CD14-positive monocyte (primary cell): ENCODE measurements around the gene DDX5. TPM values are rescaled to one million over a fixed set of nuclear protein-coding genes. Genes with fewer than 3 reads are reported as not detected.

Source experiments
- DNase-seq, 3 donors: peaks; one replicate each; pipeline ENCODE4 v3.0.0-alpha.2; 2011 to 2022
- H2AFZ ChIP-seq: 2 replicates; pipeline ENCODE4 v1.6.0; 2012; ENCODE audit warnings: mild to moderate bottlenecking, low read depth, low read length, inconsistent platforms; ENCODE audit not compliant: insufficient read depth, poor library complexity, severe bottlenecking
- H3K27ac ChIP-seq, 2 donors: 1 replicate in 1 of 2; 2 replicates in 1 of 2; pipeline ENCODE4 v1.5.1; 2012 to 2013; ENCODE audit warnings: low read length in 2 of 2, control low read depth in 1 of 2, inconsistent platforms in 1 of 2, low read depth in 1 of 2, mild to moderate bottlenecking in 1 of 2
- H3K27me3 ChIP-seq, 2 donors: one replicate each; pipeline versions ENCODE4 v1.6.0 to v1.6.1; 2011 to 2013; ENCODE audit warnings: low read length in 2 of 2; ENCODE audit not compliant: control insufficient read depth in 2 of 2, insufficient read depth in 2 of 2
- H3K36me3 ChIP-seq, 2 donors: replicated peaks in 1 of 2; 1 replicate in 1 of 2; 2 replicates in 1 of 2; pipeline versions ENCODE4 v1.5.1 to v1.6.1; 2012 to 2013; ENCODE audit warnings: low read length in 2 of 2, control low read depth in 1 of 2, inconsistent platforms in 1 of 2, mild to moderate bottlenecking in 1 of 2; ENCODE audit not compliant: insufficient read depth in 2 of 2, control insufficient read depth in 1 of 2
- H3K4me1 ChIP-seq, 2 donors: 1 replicate in 1 of 2; 2 replicates in 1 of 2; pipeline versions ENCODE4 v1.5.1 to v1.6.1; 2012 to 2013; ENCODE audit warnings: low read length in 2 of 2, control low read depth in 1 of 2, inconsistent platforms in 1 of 2, mild to moderate bottlenecking in 1 of 2, moderate library complexity in 1 of 2; ENCODE audit not compliant: insufficient read depth in 2 of 2, control insufficient read depth in 1 of 2
- H3K4me2 ChIP-seq: replicated peaks from 2 replicates; pipeline ENCODE3; 2012; ENCODE audit warnings: low read length, moderate library complexity, mild to moderate bottlenecking; ENCODE audit not compliant: poor library complexity, severe bottlenecking; ENCODE audit errors: extremely low read depth
- H3K4me3 ChIP-seq, 3 experiments: fragments of 200-600 bp in 1 of 3; sonication (generic) in 1 of 3; replicated peaks in 1 of 3; 1 replicate in 2 of 3; 2 replicates in 1 of 3; pipeline ENCODE4 v1.5.1; 2011 to 2013; ENCODE audit warnings: low read length in 3 of 3, mild to moderate bottlenecking in 3 of 3, control low read depth in 2 of 3, low read depth in 2 of 3, inconsistent platforms in 1 of 3, moderate library complexity in 1 of 3
- H3K79me2 ChIP-seq: 2 replicates; pipeline ENCODE4 v1.6.0; 2012; ENCODE audit warnings: mild to moderate bottlenecking, control low read depth, inconsistent platforms, low read length, moderate library complexity; ENCODE audit not compliant: insufficient read depth
- H3K9ac ChIP-seq: 2 replicates; pipeline ENCODE4 v1.6.0; 2017; ENCODE audit warnings: low read length, mild to moderate bottlenecking; ENCODE audit not compliant: insufficient read depth, poor library complexity, severe bottlenecking
- H3K9me3 ChIP-seq, 2 donors: replicated peaks in 1 of 2; 1 replicate in 1 of 2; 2 replicates in 1 of 2; pipeline versions ENCODE4 v1.5.1 to v1.6.1; 2012 to 2013; ENCODE audit warnings: low read length in 2 of 2, control low read depth in 1 of 2; ENCODE audit not compliant: control insufficient read depth in 1 of 2, insufficient read depth in 1 of 2
- H4K20me1 ChIP-seq: 2 replicates; pipeline ENCODE4 v1.6.0; 2012; ENCODE audit warnings: mild to moderate bottlenecking, low read length, control low read depth, moderate library complexity; ENCODE audit not compliant: insufficient read depth
- H3K27ac Mint-ChIP-seq, 7 donors: one replicate each; pipeline ENCODE4 v1.8.0; 2020; ENCODE audit warnings: mild to moderate bottlenecking in 7 of 7, mixed read lengths in 7 of 7, moderate library complexity in 6 of 7, inconsistent platforms in 2 of 7
- H3K27me3 Mint-ChIP-seq, 3 donors: one replicate each; pipeline ENCODE4 v1.8.0; 2021 to 2022; ENCODE audit warnings: low read depth in 3 of 3, mild to moderate bottlenecking in 3 of 3, mixed read lengths in 3 of 3, moderate library complexity in 3 of 3, inconsistent platforms in 1 of 3
- H3K36me3 Mint-ChIP-seq, 2 donors: one replicate each; pipeline ENCODE4 v1.8.0; 2020; ENCODE audit warnings: mixed read lengths in 2 of 2, inconsistent platforms in 1 of 2, mild to moderate bottlenecking in 1 of 2
- H3K4me1 Mint-ChIP-seq: one replicate; pipeline ENCODE4 v1.8.0; 2020; ENCODE audit warnings: mild to moderate bottlenecking, mixed read lengths
- H3K4me3 Mint-ChIP-seq, 2 donors: one replicate each; pipeline ENCODE4 v1.8.0; 2020; ENCODE audit warnings: mild to moderate bottlenecking in 2 of 2, mixed read lengths in 2 of 2, moderate library complexity in 1 of 2
- H3K9me3 Mint-ChIP-seq, 7 donors: one replicate each; pipeline ENCODE4 v1.8.0; 2020 to 2022; ENCODE audit warnings: mixed read lengths in 7 of 7, mild to moderate bottlenecking in 6 of 7, moderate library complexity in 6 of 7, inconsistent platforms in 2 of 7
- WGBS: methylation state at CpG from one replicate; pipeline ENCODE4 v1.1.5; 2013; ENCODE audit warnings: missing lambda C conversion rate; ENCODE audit not compliant: insufficient coverage; 5-methylcytosine and 5-hydroxymethylcytosine counted together
- intact Hi-C, 2 donors: fragments of 100-400 bp; cut with micrococcal nuclease; formaldehyde crosslinking; loops; one replicate each; pipeline versions ENCODE4 v1.15.0 to v1.15.1; 2023
- polyA plus RNA-seq, 3 donors: library from polyadenylated mRNA; depleted of rRNA in 1 of 3; unstranded in 2 of 3; stranded (reverse) in 1 of 3; fragments of 300-500 nt in 2 of 3; fragments of >200 nt in 1 of 3; fragmentation: Illumina TruSeq in 2 of 3; gene quantifications; 1 replicate in 2 of 3; 2 replicates in 1 of 3; pipeline ENCODE4 v1.2.3, GENCODE V29; 2012 to 2021
- TF ChIP-seq, protein P1 (sequence below): fragments of 200-600 bp; IDR thresholded peaks from one replicate; pipeline ENCODE4 v1.8.0; 2022; ENCODE audit warnings: antibody characterized with exemption, mild to moderate bottlenecking

DDX5 gene
- polyA plus RNA-seq, 3 donors = 642 to 2,061 (median 777) TPM

GRCh38 chr17:64494121-64494520 lies 12.0 kb downstream of the DDX5 start:
- DNase-seq = no peak
- no peak overlapping the region for H3K4me3 ChIP-seq
- intact Hi-C loops = loop anchor here in 1 of 2 donors (10.0 kb wide), 1 partner anchor 189 kb away; no protein-coding TSS in a partner anchor
- no peaks in the 10 kb centered on the region for H3K9me3 ChIP-seq
- H2AFZ ChIP-seq = no peak overlapping the region
- no peak overlapping the region for H3K9ac ChIP-seq
- WGBS = no CpG with 5 or more reads among the region's 2 CpGs
- H3K4me3 Mint-ChIP-seq = no peak overlapping the region
- H3K27ac Mint-ChIP-seq = no peak overlapping the region
- no peak overlapping the region for H3K4me2 ChIP-seq
- H4K20me1 ChIP-seq = peaks cover 19% of the 10 kb centered on the region
- TF ChIP-seq, protein P1, sequence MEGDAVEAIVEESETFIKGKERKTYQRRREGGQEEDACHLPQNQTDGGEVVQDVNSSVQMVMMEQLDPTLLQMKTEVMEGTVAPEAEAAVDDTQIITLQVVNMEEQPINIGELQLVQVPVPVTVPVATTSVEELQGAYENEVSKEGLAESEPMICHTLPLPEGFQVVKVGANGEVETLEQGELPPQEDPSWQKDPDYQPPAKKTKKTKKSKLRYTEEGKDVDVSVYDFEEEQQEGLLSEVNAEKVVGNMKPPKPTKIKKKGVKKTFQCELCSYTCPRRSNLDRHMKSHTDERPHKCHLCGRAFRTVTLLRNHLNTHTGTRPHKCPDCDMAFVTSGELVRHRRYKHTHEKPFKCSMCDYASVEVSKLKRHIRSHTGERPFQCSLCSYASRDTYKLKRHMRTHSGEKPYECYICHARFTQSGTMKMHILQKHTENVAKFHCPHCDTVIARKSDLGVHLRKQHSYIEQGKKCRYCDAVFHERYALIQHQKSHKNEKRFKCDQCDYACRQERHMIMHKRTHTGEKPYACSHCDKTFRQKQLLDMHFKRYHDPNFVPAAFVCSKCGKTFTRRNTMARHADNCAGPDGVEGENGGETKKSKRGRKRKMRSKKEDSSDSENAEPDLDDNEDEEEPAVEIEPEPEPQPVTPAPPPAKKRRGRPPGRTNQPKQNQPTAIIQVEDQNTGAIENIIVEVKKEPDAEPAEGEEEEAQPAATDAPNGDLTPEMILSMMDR = no peak
- peaks cover 0 to 2% (median 0%) of the 10 kb centered on the region in 3 donors for H3K27me3 Mint-ChIP-seq
- H3K36me3 Mint-ChIP-seq = peaks cover 32 to 47% of the 10 kb centered on the region in 2 donors
- H3K4me1 Mint-ChIP-seq = peaks cover 51% of the 10 kb centered on the region
- H3K4me1 ChIP-seq = peaks cover 38 to 49% of the 10 kb centered on the region in 2 donors
- peaks cover 71% of the 10 kb centered on the region for H3K79me2 ChIP-seq
- peaks cover 39 to 42% of the 10 kb centered on the region in 2 donors for H3K36me3 ChIP-seq
- peak overlapping the region in 1 of 2 donors; percentile 13 for H3K27ac ChIP-seq
- peaks cover 0 to 1% (median 0%) of the 10 kb centered on the region in 7 donors for H3K9me3 Mint-ChIP-seq
- H3K27me3 ChIP-seq = no peaks in the 10 kb centered on the region

DNA sequence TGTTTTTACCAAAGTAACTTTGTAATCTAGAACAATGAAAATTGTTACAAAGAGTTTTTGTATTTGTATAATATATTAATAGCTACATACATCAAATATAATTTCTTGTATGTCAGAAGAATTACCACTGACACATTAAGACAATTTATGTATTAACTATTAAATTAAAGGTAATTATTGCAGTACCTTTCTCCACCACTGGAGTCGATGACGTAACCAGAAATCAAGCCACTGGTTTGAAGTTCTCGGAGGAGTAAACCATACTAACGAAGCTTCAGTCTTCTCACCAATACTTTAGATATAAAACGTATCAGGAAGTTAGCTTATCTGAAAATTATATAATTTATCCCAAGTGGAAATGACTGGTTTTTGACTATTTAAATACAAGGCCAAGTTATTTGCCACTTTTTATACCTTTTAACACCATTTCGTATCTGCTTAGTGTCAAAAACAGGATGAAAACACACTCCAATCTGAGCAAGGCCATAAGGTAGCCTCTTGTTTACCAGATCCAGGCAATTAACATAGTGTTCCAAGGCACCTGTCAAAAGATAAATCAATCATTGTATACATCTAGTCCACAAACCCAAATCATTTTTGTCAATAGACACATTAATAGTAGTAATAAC lies 13.5 kb downstream of the DDX5 start:
- Histone ChIP-seq H3K9me3 (no peaks in the 10 kb centered on the region), H3K36me3 (peaks cover 34 to 47% of the 10 kb centered on the region in 2 donors), H3K9ac (no peak overlapping the region), H3K4me2 (no peak overlapping the region), H2AFZ (no peak overlapping the region), H3K4me3 (no peak overlapping the region), H3K27ac (peak overlapping the region in 1 of 2 donors; percentile 52), H3K4me1 (peaks cover 36 to 40% of the 10 kb centered on the region in 2 donors), H3K79me2 (peaks cover 64% of the 10 kb centered on the region), H4K20me1 (peaks cover 4% of the 10 kb centered on the region), H3K27me3 (no peaks in the 10 kb centered on the region)
- TF ChIP-seq, protein P1 = peak; percentile 72
- Mint-ChIP-seq H3K4me1 (peaks cover 41% of the 10 kb centered on the region), H3K36me3 (peaks cover 30 to 47% of the 10 kb centered on the region in 2 donors), H3K4me3 (no peak overlapping the region), H3K9me3 (peaks cover 0 to 1% (median 0%) of the 10 kb centered on the region in 7 donors), H3K27ac (peak overlapping the region in 3 of 7 donors; percentile 18 to 41 (median 30)), H3K27me3 (peaks cover 0 to 2% (median 1%) of the 10 kb centered on the region in 3 donors)
- DNase-seq = peak in 2 of 3 donors; percentile 50 to 64
- 100% methylated on average over 1 of the region's 6 CpGs for WGBS
- intact Hi-C loops = loop anchor here in 1 of 2 donors (10.0 kb wide), 1 partner anchor 188 kb away; no protein-coding TSS in a partner anchor
